Ishikawa (cell line): Measurements from ENCODE around the gene KDM2A.

Source experiments
- EGR1 ChIP-seq: IDR thresholded peaks from 2 replicates; pipeline ENCODE4 v1.6.1; 2012
- EP300 ChIP-seq: IDR thresholded peaks from 2 replicates; pipeline ENCODE4 v1.6.1; 2012; ENCODE audit warnings: borderline replicate concordance
- FOXM1 ChIP-seq: IDR thresholded peaks from 2 replicates; pipeline ENCODE4 v1.6.1; 2012; ENCODE audit warnings: low read depth, borderline replicate concordance
- NFIC ChIP-seq: IDR thresholded peaks from 2 replicates; pipeline ENCODE4 v1.6.1; 2012
- TAF1 ChIP-seq: IDR thresholded peaks from 2 replicates; pipeline ENCODE4 v1.6.1; 2012; ENCODE audit warnings: low read depth, mild to moderate bottlenecking
- TCF12 ChIP-seq: IDR thresholded peaks from 2 replicates; pipeline ENCODE4 v1.6.1; 2012; ENCODE audit warnings: low read depth
- TEAD4 ChIP-seq: IDR thresholded peaks from 2 replicates; pipeline ENCODE4 v1.6.1; 2012
- YY1 ChIP-seq: IDR thresholded peaks from 2 replicates; pipeline ENCODE4 v1.6.1; 2012; ENCODE audit warnings: low read depth
- ZBTB7A ChIP-seq: IDR thresholded peaks from 2 replicates; pipeline ENCODE4 v1.6.1; 2012; ENCODE audit warnings: low read depth
- TF ChIP-seq, protein P1 (sequence below): IDR thresholded peaks from 2 replicates; pipeline ENCODE4 v1.6.1; 2012
- TF ChIP-seq, protein P2 (sequence below): IDR thresholded peaks from 2 replicates; pipeline ENCODE4 v1.6.1; 2012

DNA sequence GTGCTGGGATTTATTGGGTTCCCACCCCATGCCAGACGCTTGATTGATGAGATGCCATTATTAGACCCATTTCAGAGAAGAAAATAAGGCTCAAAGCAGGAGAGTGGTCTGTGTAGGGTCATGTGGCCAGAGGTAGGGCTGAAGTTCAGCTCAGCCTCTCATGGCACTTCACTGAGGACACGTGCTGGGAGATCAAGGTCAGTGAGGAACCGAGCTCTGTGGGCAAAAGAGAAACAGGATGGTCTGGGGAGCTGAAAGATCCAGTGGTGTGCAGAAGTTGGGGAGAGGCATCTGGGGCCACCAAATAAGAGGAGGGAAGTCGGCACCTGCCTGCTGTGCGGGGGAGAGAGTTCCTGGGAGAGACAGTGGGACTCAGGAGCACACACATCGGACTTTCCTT lies 42.9 kb upstream of the KDM2A start:
- TF ChIP-seq FOXM1 (no peak), ZBTB7A (no peak), NFIC (no peak), EGR1 (no peak), YY1 (no peak), TEAD4 (no peak), TAF1 (no peak), TCF12 (no peak), EP300 (no peak)
- TF ChIP-seq, protein P1, sequence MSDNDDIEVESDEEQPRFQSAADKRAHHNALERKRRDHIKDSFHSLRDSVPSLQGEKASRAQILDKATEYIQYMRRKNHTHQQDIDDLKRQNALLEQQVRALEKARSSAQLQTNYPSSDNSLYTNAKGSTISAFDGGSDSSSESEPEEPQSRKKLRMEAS, result no peak
- TF ChIP-seq, protein P2, sequence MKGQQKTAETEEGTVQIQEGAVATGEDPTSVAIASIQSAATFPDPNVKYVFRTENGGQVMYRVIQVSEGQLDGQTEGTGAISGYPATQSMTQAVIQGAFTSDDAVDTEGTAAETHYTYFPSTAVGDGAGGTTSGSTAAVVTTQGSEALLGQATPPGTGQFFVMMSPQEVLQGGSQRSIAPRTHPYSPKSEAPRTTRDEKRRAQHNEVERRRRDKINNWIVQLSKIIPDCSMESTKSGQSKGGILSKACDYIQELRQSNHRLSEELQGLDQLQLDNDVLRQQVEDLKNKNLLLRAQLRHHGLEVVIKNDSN, result no peak
